HEK293T (cell line): ENCODE measurements around the gene MGMT.

ENCODE experiments used
- CTCF ChIA-PET: fragments of 350-600 bp; formaldehyde crosslinking; extraction: SDS; loops from one replicate; lab custom pipeline; 2021; ENCODE audit warnings: antibody characterized with exemption, inconsistent platforms; lab: Yijun Ruan, JAX
- POLR2A ChIA-PET: fragments of 350-600 bp; formaldehyde crosslinking; extraction: SDS; loops from one replicate; lab custom pipeline; 2020; ENCODE audit warnings: antibody characterized with exemption, inconsistent platforms; lab: Yijun Ruan, JAX
- DNase-seq: peaks from one replicate; pipeline ENCODE4 v3.0.0; 2012; ENCODE audit warnings: mixed read lengths; ENCODE audit errors: extremely low spot score
- ARNT ChIP-seq: fragments of 450-650 bp; IDR thresholded peaks from 2 replicates; pipeline ENCODE4 v1.6.1; 2017; ENCODE audit warnings: mild to moderate bottlenecking
- BHLHE40 ChIP-seq: fragments of 450-650 bp; IDR thresholded peaks from 2 replicates; pipeline ENCODE4 v1.6.1; 2016; ENCODE audit warnings: mild to moderate bottlenecking, moderate library complexity, borderline replicate concordance
- CTBP1 ChIP-seq: fragments of 450-650 bp; IDR thresholded peaks from 2 replicates; pipeline ENCODE4 v1.6.1; 2016; ENCODE audit warnings: borderline replicate concordance
- ELF4 ChIP-seq: fragments of 450-650 bp; IDR thresholded peaks from 2 replicates; pipeline ENCODE4 v1.6.1; 2017; ENCODE audit warnings: antibody characterized with exemption
- FOXA1 ChIP-seq: fragments of 450-650 bp; IDR thresholded peaks from 2 replicates; pipeline ENCODE4 v1.6.1; 2016; ENCODE audit warnings: mild to moderate bottlenecking
- FOXK2 ChIP-seq: fragments of 450-650 bp; IDR thresholded peaks from 2 replicates; pipeline ENCODE4 v1.6.1; 2016; ENCODE audit warnings: mild to moderate bottlenecking
- FOXM1 ChIP-seq: fragments of 450-650 bp; IDR thresholded peaks from 2 replicates; pipeline ENCODE4 v1.6.1; 2017; ENCODE audit warnings: mild to moderate bottlenecking, borderline replicate concordance
- HDGF ChIP-seq: fragments of 450-650 bp; IDR thresholded peaks from 2 replicates; pipeline ENCODE4 v1.6.1; 2017; ENCODE audit warnings: antibody characterized with exemption, borderline replicate concordance
- L3MBTL2 ChIP-seq: fragments of 450-650 bp; conservative IDR thresholded peaks from 2 replicates; pipeline ENCODE4 v1.6.1; 2016; ENCODE audit warnings: mild to moderate bottlenecking
- LEF1 ChIP-seq: fragments of 450-650 bp; IDR thresholded peaks from 2 replicates; pipeline ENCODE4 v1.6.1; 2017; ENCODE audit warnings: mild to moderate bottlenecking, borderline replicate concordance
- NFRKB ChIP-seq: fragments of 450-650 bp; IDR thresholded peaks from 2 replicates; pipeline ENCODE4 v1.6.1; 2016; ENCODE audit warnings: mild to moderate bottlenecking, moderate library complexity
- SP1 ChIP-seq: fragments of 450-650 bp; IDR thresholded peaks from 2 replicates; pipeline ENCODE4 v1.6.1; 2017
- SUZ12 ChIP-seq: fragments of 450-650 bp; IDR thresholded peaks from 2 replicates; pipeline ENCODE4 v1.6.1; 2016; ENCODE audit warnings: mild to moderate bottlenecking
- TARDBP ChIP-seq: fragments of 450-650 bp; IDR thresholded peaks from 2 replicates; pipeline ENCODE4 v1.6.1; 2016
- ZNF384 ChIP-seq: fragments of 450-650 bp; IDR thresholded peaks from 2 replicates; pipeline ENCODE4 v1.6.1; 2016
- TF ChIP-seq, protein P1 (sequence below): fragments of 450-650 bp; IDR thresholded peaks from 2 replicates; pipeline ENCODE4 v1.6.1; 2016

The MGMT gene

GRCh38 chr10:129786216-129786615, 319.2 kb downstream of the MGMT start:
- DNase-seq, result no peak
- no peak for TF ChIP-seq SP1
- ChIA-PET CTCF (no interaction called here), POLR2A (no interaction called here)

- CTCF ChIA-PET, result no interaction called here
- POLR2A ChIA-PET, result no interaction called here
- no peak for TF ChIP-seq SP1
- no peak for TF ChIP-seq ELF4
- no peak for TF ChIP-seq NFRKB
- TF ChIP-seq L3MBTL2, result no peak
- no peak for TF ChIP-seq ARNT
- TF ChIP-seq FOXA1, result no peak
- no peak for TF ChIP-seq HDGF
- no peak for DNase-seq
These were observed 320.5 kb downstream of the MGMT start for GRCh38 chr10:129787557-129787956.

GRCh38 chr10:129788215-129788614, 321.2 kb downstream of the MGMT start:
- POLR2A ChIA-PET, result no interaction called here

GRCh38 chr10:129790715-129791446, 323.8 kb downstream of the MGMT start:
- POLR2A ChIA-PET, result no interaction called here
- CTCF ChIA-PET, result no interaction called here
- TF ChIP-seq TARDBP (no peak), FOXM1 (no peak), L3MBTL2 (no peak), SUZ12 (no peak), ARNT (no peak), LEF1 (no peak), FOXK2 (no peak), ZNF384 (no peak), BHLHE40 (no peak), SP1 (no peak)
- TF ChIP-seq, protein P1, sequence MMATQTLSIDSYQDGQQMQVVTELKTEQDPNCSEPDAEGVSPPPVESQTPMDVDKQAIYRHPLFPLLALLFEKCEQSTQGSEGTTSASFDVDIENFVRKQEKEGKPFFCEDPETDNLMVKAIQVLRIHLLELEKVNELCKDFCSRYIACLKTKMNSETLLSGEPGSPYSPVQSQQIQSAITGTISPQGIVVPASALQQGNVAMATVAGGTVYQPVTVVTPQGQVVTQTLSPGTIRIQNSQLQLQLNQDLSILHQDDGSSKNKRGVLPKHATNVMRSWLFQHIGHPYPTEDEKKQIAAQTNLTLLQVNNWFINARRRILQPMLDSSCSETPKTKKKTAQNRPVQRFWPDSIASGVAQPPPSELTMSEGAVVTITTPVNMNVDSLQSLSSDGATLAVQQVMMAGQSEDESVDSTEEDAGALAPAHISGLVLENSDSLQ, result no peak
- DNase-seq, result no peak

More at GRCh38 chr10:129788215-129788614, 321.2 kb downstream of the MGMT start:
- CTCF ChIA-PET, result no interaction called here
- TF ChIP-seq ELF4 (no peak), ZNF384 (no peak), L3MBTL2 (no peak), SP1 (no peak), ARNT (no peak), CTBP1 (no peak), FOXK2 (no peak), NFRKB (no peak), HDGF (no peak), TARDBP (no peak), SUZ12 (no peak), LEF1 (no peak), BHLHE40 (no peak), FOXA1 (no peak)
- TF ChIP-seq, protein P1, result no peak
- DNase-seq, result no peak

DNA sequence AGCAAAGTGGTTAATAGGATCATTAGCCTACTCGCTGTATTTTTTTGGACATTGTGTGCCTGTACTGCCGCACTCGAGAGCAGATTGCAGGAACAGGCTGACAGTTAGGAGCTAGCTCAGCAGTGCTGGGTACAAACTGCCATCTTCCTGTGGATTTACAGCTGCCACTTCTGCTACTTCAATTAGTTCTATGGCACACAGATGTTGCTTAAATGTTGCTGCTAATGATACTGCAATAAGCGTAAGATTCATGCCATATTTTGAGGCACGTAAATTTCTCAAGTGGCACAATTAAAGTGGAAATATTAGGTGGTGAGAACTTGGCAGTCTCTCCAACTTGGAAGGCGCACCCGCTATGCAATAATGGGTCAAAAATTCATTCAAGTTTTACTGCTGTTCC, 325.1 kb downstream of the MGMT start:
- TF ChIP-seq FOXA1 (no peak), BHLHE40 (no peak), ELF4 (no peak), L3MBTL2 (no peak), HDGF (no peak), ARNT (no peak)
- CTCF ChIA-PET, result no interaction called here
- no peak for DNase-seq
- POLR2A ChIA-PET, result no interaction called here

- TF ChIP-seq ARNT (no peak), FOXA1 (no peak), ZNF384 (no peak), BHLHE40 (no peak), TARDBP (no peak), LEF1 (no peak), FOXK2 (no peak), NFRKB (no peak), HDGF (no peak), FOXM1 (no peak), CTBP1 (no peak), L3MBTL2 (no peak), SP1 (no peak), SUZ12 (no peak), ELF4 (no peak)
- TF ChIP-seq, protein P1, result no peak
- no peak for DNase-seq
- ChIA-PET POLR2A (no interaction called here), CTCF (no interaction called here)
These were observed 325.8 kb downstream of the MGMT start for GRCh38 chr10:129792864-129793263.

DNA sequence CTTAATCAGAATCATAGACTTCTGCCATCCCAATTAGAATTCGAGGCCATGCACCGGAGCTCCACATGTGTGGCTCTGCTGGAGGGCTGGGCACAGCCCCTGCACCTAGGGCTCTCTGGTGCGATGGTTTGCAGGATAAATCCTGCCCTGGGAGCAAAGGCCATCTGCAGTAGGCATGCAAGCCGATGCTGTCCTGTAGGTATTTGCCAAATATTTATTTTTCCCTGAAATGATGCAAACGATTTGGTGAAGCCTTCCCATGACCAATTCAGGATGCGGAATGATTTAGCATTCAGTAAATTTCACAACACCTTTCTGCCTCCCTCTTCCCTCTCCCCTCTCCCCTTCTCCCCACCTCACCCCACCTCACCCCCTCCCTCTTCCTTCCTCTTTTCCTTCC, 326.4 kb downstream of the MGMT start:
- DNase-seq, result no peak
- ChIA-PET POLR2A (no interaction called here), CTCF (no interaction called here)
- TF ChIP-seq SP1 (no peak), SUZ12 (no peak), FOXM1 (no peak), TARDBP (no peak), FOXK2 (no peak), L3MBTL2 (no peak), LEF1 (no peak), CTBP1 (no peak), ZNF384 (no peak), ARNT (no peak), FOXA1 (no peak), HDGF (no peak)
- TF ChIP-seq, protein P1, result no peak
